ENCODE results near the gene NPIPB2.

DNA sequence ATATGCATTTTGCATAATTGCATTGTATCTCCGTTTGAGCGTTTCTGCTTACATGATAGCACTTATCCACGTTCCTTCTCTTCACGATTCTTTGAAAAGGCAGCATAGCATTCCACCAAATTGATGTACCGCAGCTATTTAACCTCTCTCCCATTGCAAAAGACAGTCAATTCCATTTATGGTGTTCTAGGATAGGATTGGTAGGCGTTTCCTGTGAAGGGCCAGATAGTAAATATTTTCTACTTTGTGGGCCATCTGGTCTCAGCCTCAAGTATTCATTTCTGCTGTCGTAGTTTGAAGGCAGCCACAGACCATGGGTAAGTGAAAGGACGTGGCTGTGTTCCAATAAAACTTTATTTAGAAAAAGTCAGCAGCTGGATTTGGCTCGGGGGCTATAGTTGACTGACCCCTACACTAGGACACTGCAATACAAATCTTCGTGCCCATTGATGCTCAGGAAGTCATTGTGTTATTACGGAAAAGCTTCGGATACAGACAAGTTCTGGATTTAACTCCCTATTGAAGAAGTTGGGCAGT lies 44.7 kb upstream of the NPIPB2 start:
- TF ChIP-seq, protein P1, sequence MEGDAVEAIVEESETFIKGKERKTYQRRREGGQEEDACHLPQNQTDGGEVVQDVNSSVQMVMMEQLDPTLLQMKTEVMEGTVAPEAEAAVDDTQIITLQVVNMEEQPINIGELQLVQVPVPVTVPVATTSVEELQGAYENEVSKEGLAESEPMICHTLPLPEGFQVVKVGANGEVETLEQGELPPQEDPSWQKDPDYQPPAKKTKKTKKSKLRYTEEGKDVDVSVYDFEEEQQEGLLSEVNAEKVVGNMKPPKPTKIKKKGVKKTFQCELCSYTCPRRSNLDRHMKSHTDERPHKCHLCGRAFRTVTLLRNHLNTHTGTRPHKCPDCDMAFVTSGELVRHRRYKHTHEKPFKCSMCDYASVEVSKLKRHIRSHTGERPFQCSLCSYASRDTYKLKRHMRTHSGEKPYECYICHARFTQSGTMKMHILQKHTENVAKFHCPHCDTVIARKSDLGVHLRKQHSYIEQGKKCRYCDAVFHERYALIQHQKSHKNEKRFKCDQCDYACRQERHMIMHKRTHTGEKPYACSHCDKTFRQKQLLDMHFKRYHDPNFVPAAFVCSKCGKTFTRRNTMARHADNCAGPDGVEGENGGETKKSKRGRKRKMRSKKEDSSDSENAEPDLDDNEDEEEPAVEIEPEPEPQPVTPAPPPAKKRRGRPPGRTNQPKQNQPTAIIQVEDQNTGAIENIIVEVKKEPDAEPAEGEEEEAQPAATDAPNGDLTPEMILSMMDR (IDR thresholded peaks at IDR 0.05) = no peak
- TF ChIP-seq POLR2AphosphoS5 (IDR thresholded peaks at IDR 0.05) = no peak
